ENCODE data around the gene PIP5KL1.

DNA sequence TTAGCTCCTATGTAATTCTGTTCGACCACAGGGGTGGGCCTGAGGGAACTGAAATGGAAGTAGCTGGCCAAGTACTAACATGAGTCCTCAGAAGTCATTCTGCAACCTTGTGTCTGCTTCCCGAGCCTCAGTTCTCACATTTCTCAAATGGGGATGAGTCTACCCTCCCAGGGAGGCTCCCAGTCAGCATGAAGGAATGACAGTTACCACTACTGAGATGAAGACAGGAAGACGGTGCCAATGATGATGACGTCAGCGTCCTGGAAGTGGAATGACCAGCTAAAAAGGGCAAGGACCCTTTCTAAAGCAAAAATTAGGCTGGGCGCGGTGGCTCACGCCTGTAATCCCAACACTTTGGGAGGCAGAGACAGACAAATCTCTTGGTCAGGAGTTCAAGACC is 6.8 kb downstream of the PIP5KL1 start:
- TF ChIP-seq EZH2 (IDR thresholded peaks at IDR 0.05): no peak
- no peak for TF ChIP-seq FOXP2 (optimal IDR thresholded peaks at IDR 0.05; ENCODE audit: control extremely low read depth, extremely low read length, insufficient read depth)
- TF ChIP-seq POLR2AphosphoS5 (IDR thresholded peaks at IDR 0.05; ENCODE audit: borderline replicate concordance, low read depth, low read length): no peak

All from SK-N-MC (cell line).